NCI-H2196 (cell line): ENCODE data around the gene NDUFB5.

Experiments used
- DNase-seq: peaks from one replicate; lab custom pipeline; 2025; ENCODE audit not compliant: unreplicated experiment; lab: John Stamatoyannopoulos, UW

The NDUFB5 gene

DNA sequence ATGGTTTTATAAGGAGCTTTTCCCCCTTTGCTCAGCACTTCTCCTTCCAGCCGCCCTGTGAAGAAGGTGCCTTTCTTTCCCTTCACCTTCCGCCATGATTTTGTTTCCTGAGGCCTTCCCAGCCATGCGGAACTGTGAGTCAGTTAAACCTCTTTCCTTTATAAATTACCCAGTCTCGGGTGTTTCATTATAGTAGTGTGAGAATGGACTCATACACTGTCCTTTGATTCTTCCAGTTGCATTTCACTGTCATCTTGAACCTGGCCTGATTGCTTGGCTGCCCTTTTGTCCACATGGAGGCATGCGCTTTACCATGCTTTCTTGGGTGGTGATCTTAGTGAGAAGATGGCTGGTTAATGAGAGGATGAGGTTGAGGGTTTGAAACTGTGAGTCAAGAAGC lies 71.5 kb downstream of the NDUFB5 start:
- no peak for DNase-seq
